K562 (cell line): Measurements from ENCODE around the gene OR10G3. TPM values are rescaled to one million over a fixed set of nuclear protein-coding genes. Genes with fewer than 3 reads are reported as not detected.
A peak's percentile ranks its signal among the peaks of the same experiment; 100 is the strongest.

Experiments
- ATAC-seq: fragments of 200-7000 bp; cut with Tn5 transposase; 3 replicates; pipeline ENCODE4 v1.9.1; 2020; ENCODE audit warnings: moderate library complexity
- BruUV-seq: library from RNA; stranded (reverse); fragments of 400-500 nt; replicated peaks from 2 replicates; lab custom pipeline; 2021; lab: Mats Ljungman, UMichigan
- CTCF ChIA-PET: fragments of 300-600 bp; formaldehyde crosslinking; extraction: SDS; loops from one replicate; lab custom pipeline; 2021; ENCODE audit warnings: low intra/inter-chr PET ratio; lab: Yijun Ruan, JAX
- POLR2A ChIA-PET: fragments of 300-600, 350-650 bp; sonication (Branson Sonifier 250); formaldehyde crosslinking; extraction: SDS; loops from one replicate; lab custom pipeline; 2021; ENCODE audit warnings: antibody characterized with exemption, inconsistent platforms; lab: Yijun Ruan, JAX
- DNase-seq, 4 experiments: peaks; one replicate each; pipeline versions ENCODE4 v3.0.0 to v3.0.0-alpha.2; 2011 to 2018; ENCODE audit warnings: low spot score in 3 of 4, mixed read lengths in 3 of 4; ENCODE audit errors: extremely low read depth in 1 of 4
- FAIRE-seq: peaks from 2 replicates; lab custom pipeline; 2011; peaks lifted over from hg19 to GRCh38; lab: Jason Lieb, UNC
- H2AFZ ChIP-seq: 2 replicates; pipeline ENCODE4 v1.6.0; 2011; ENCODE audit warnings: low read depth, low read length, control low read depth, inconsistent platforms
- H3K27ac ChIP-seq: fragments of 200-600 bp; 3 replicates; pipeline ENCODE4 v1.8.0; 2011; ENCODE audit warnings: low read depth, mild to moderate bottlenecking, control low read depth, inconsistent platforms, low read length, moderate library complexity, mixed read lengths; ENCODE audit errors: extremely low read depth
- H3K27me3 ChIP-seq, 2 experiments: fragments of 300-600 bp in 1 of 2; 2 replicates in 1 of 2; 3 replicates in 1 of 2; pipeline versions ENCODE4 v1.6.0 to v1.8.0; 2011; ENCODE audit warnings: inconsistent platforms in 2 of 2, low read length in 2 of 2, mild to moderate bottlenecking in 1 of 2, mixed read lengths in 1 of 2, moderate library complexity in 1 of 2; ENCODE audit not compliant: control insufficient read depth in 2 of 2, insufficient read depth in 2 of 2
- H3K36me3 ChIP-seq: fragments of 300-600 bp; 3 replicates; pipeline ENCODE4 v1.8.0; 2011; ENCODE audit warnings: mild to moderate bottlenecking, low read length, inconsistent platforms; ENCODE audit not compliant: control insufficient read depth, insufficient read depth
- H3K4me1 ChIP-seq, 2 experiments: fragments of 200-600 bp in 1 of 2; replicated peaks in 1 of 2; 2 replicates in 1 of 2; 3 replicates in 1 of 2; pipeline versions ENCODE4 v1.5.1 to v1.8.0; 2011; ENCODE audit warnings: inconsistent platforms in 2 of 2, low read length in 2 of 2, mild to moderate bottlenecking in 1 of 2, mixed read lengths in 1 of 2, moderate library complexity in 1 of 2; ENCODE audit not compliant: control insufficient read depth in 2 of 2, insufficient read depth in 2 of 2
- H3K4me2 ChIP-seq: 2 replicates; pipeline ENCODE4 v1.6.1; 2011; ENCODE audit warnings: low read length, control low read depth, inconsistent platforms, mixed read lengths; ENCODE audit not compliant: insufficient read depth
- H3K4me3 ChIP-seq: fragments of 200-600 bp; sonication (generic), shearing (Covaris generic); 2 replicates; pipeline ENCODE4 v1.5.1; 2016; ENCODE audit warnings: control low read depth, inconsistent platforms
- H3K79me2 ChIP-seq: fragments of 200-600 bp; 3 replicates; pipeline ENCODE4 v1.8.0; 2011; ENCODE audit warnings: low read length, inconsistent platforms; ENCODE audit not compliant: control insufficient read depth, insufficient read depth
- H3K9ac ChIP-seq, 2 experiments: 2 replicates each; pipeline versions ENCODE4 v1.6.0 to v1.6.1; 2011; ENCODE audit warnings: low read depth in 2 of 2, low read length in 2 of 2, control low read depth in 1 of 2, inconsistent platforms in 1 of 2, mild to moderate bottlenecking in 1 of 2, mixed read lengths in 1 of 2; ENCODE audit not compliant: insufficient read depth in 1 of 2
- H3K9me1 ChIP-seq: one replicate; pipeline ENCODE4 v1.6.0; 2011; ENCODE audit warnings: inconsistent platforms, mild to moderate bottlenecking, low read length, moderate library complexity; ENCODE audit not compliant: control insufficient read depth, insufficient read depth
- H3K9me3 ChIP-seq: replicated peaks from 2 replicates; pipeline ENCODE4 v1.5.1; 2011; ENCODE audit warnings: low read depth, low read length, inconsistent platforms; ENCODE audit not compliant: control insufficient read depth, insufficient read depth
- H4K20me1 ChIP-seq: replicated peaks from 2 replicates; pipeline ENCODE4 v1.6.1; 2011; ENCODE audit warnings: low read length, inconsistent platforms, mixed read lengths; ENCODE audit not compliant: control insufficient read depth, insufficient read depth
- PML ChIP-seq: IDR thresholded peaks from 2 replicates; pipeline ENCODE4 v1.6.1; 2012; ENCODE audit warnings: low read length, inconsistent platforms
- RBM25 ChIP-seq: fragments of 200-400 bp; formaldehyde crosslinking; IDR thresholded peaks from 2 replicates; pipeline ENCODE4 v1.6.1; 2018; ENCODE audit warnings: low read length, low read depth, moderate library complexity; ENCODE audit not compliant: severe bottlenecking
- ZNF707 ChIP-seq: fragments of 250-450 bp; sonication (Bioruptor Pico); conservative IDR thresholded peaks from 2 replicates; pipeline ENCODE4 v1.8.0; 2022; ENCODE audit warnings: inconsistent platforms, mild to moderate bottlenecking, moderate library complexity
- in situ Hi-C: fragments of 300-500 bp; cut with MboI; formaldehyde crosslinking; loops from 4 replicates; pipeline ENCODE4 v1.15.0; 2018; ENCODE audit warnings: inconsistent platforms, mixed read lengths
- intact Hi-C: fragments of 100-400 bp; cut with micrococcal nuclease; formaldehyde crosslinking; loops from 2 replicates; pipeline ENCODE4 v1.14.2; 2022
- polyA plus RNA-seq, 8 experiments: library from polyadenylated mRNA; depleted of rRNA in 4 of 8; stranded (reverse) in 5 of 8; unstranded in 3 of 8; fragments of >200 nt; fragmentation: Nextera tagmentation in 2 of 8; fragmentation: Illumina TruSeq in 1 of 8; extraction: Ambion mirVana in 2 of 8; extraction: Trizol in 1 of 8; gene quantifications; 2 replicates each; pipeline versions ENCODE4 v1.2.1 to v1.2.3, GENCODE V29; 2011 to 2014; ENCODE audit warnings: inconsistent platforms in 1 of 8, missing spikeins in 1 of 8
- total RNA-seq, 7 experiments: library from RNA; depleted of rRNA in 6 of 7; stranded (reverse); fragments of >200 nt in 6 of 7; fragmentation: Illumina TruSeq in 2 of 7; extraction: Trizol in 2 of 7; gene quantifications; 2 replicates each; pipeline versions ENCODE4 v1.2.1 to v1.2.3, GENCODE V29; 2011 to 2021; ENCODE audit warnings: low replicate concordance in 1 of 7
- TF ChIP-seq, protein P1 (sequence below): sonication (generic); formaldehyde crosslinking; IDR thresholded peaks from 2 replicates; pipeline ENCODE4 v1.8.0; 2022; ENCODE audit warnings: mild to moderate bottlenecking, missing genetic modification reagents, borderline replicate concordance
- TF ChIP-seq, protein P2 (sequence below): fragments of 250-450 bp; sonication (Bioruptor Pico); IDR thresholded peaks from 2 replicates; pipeline ENCODE4 v1.4.0; 2020; ENCODE audit warnings: mild to moderate bottlenecking, moderate library complexity, borderline replicate concordance

Gene OR10G3
- total and polyA plus RNA-seq, 9 of the 15 experiments (the other 6 are each of a cell fraction or from before 2014, with no cell fraction given) = not detected

DNA sequence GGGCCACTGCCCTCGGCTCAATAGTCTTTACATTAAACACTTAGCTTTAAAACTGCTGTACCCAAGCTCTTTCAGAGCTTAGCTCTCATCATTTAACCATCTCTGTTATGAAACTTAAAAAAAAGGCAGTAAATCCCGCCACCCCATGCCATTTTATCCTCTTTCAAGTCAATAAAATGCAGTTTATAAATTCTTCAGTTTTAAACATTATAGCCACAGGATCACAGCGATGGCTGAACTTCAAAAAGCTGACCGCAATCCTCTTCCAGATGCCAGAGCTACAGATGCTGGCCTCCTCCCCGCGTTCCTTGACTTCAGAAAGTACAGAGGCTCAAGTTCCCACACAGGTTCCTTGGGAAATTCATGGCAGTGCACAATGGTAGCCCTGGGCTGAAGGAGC lies 4.2 kb downstream of the OR10G3 start (continued):
- TF ChIP-seq, protein P1, sequence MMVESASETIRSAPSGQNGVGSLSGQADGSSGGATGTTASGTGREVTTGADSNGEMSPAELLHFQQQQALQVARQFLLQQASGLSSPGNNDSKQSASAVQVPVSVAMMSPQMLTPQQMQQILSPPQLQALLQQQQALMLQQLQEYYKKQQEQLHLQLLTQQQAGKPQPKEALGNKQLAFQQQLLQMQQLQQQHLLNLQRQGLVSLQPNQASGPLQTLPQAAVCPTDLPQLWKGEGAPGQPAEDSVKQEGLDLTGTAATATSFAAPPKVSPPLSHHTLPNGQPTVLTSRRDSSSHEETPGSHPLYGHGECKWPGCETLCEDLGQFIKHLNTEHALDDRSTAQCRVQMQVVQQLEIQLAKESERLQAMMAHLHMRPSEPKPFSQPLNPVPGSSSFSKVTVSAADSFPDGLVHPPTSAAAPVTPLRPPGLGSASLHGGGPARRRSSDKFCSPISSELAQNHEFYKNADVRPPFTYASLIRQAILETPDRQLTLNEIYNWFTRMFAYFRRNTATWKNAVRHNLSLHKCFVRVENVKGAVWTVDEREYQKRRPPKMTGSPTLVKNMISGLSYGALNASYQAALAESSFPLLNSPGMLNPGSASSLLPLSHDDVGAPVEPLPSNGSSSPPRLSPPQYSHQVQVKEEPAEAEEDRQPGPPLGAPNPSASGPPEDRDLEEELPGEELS (CRISPR knock-in tag) = no peak
- TF ChIP-seq, protein P2, sequence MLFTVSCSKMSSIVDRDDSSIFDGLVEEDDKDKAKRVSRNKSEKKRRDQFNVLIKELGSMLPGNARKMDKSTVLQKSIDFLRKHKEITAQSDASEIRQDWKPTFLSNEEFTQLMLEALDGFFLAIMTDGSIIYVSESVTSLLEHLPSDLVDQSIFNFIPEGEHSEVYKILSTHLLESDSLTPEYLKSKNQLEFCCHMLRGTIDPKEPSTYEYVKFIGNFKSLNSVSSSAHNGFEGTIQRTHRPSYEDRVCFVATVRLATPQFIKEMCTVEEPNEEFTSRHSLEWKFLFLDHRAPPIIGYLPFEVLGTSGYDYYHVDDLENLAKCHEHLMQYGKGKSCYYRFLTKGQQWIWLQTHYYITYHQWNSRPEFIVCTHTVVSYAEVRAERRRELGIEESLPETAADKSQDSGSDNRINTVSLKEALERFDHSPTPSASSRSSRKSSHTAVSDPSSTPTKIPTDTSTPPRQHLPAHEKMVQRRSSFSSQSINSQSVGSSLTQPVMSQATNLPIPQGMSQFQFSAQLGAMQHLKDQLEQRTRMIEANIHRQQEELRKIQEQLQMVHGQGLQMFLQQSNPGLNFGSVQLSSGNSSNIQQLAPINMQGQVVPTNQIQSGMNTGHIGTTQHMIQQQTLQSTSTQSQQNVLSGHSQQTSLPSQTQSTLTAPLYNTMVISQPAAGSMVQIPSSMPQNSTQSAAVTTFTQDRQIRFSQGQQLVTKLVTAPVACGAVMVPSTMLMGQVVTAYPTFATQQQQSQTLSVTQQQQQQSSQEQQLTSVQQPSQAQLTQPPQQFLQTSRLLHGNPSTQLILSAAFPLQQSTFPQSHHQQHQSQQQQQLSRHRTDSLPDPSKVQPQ (CRISPR knock-in tag) = no peak
- TF ChIP-seq, all 486 proteins: peak for 0

DNA sequence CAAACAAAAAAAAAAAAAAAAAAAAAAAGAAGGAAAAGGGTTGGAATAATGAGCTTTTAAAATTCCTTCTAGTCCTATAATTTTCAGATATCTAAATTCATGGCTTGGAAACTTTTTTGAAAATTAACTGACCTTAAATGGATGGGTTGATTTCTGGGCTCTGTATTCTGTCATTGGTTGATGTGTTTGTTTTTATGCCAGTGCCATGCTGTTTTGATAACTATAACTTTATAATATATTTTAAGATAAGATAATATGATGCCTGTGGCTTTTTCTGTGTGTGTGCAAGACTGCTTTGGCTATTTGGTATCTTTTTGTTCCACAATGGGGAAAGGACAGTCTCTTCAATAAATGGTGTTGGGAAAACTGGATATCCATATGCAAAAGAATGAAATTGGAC lies 7.3 kb downstream of the OR10G3 start:
- no peak for FAIRE-seq
- Histone ChIP-seq H3K4me1 (no peaks in the 10 kb centered on the region), H3K9me3 (no peaks in the 10 kb centered on the region), H4K20me1 (no peaks in the 10 kb centered on the region), H3K27ac (no peak overlapping the region), H2AFZ (no peak overlapping the region), H3K9ac (no peak overlapping the region), H3K27me3 (peaks cover 6 to 10% of the 10 kb centered on the region in 2 experiments; a peak in 2 of 5 replicates), H3K79me2 (no peaks in the 10 kb centered on the region), H3K4me2 (no peak overlapping the region), H3K4me3 (no peak overlapping the region), H3K9me1 (no peaks in the 10 kb centered on the region), H3K36me3 (no peaks in the 10 kb centered on the region)
- intact Hi-C loops (no loop called here), in situ Hi-C loops (no loop called here)
- no TSS peak for BruUV-seq
- TF ChIP-seq PML = no peak
- peak; percentile 74 for TF ChIP-seq RBM25
- TF ChIP-seq ZNF707 = no peak
- DNase-seq = no peak
- no peak for ATAC-seq
- ChIA-PET POLR2A (interaction anchor here (0.6 kb wide), 1 partner anchor 9 kb away, joined by 3 read pairs; no protein-coding TSS in a partner anchor), CTCF (no interaction called here)
